HCT116 (cell line): Measurements from ENCODE around the gene THSD7A. TPM values are rescaled to one million over a fixed set of nuclear protein-coding genes. Genes with fewer than 3 reads are reported as not detected.

Source experiments
- ATAC-seq: fragments of 200-7000 bp; cut with Tn5 transposase; 2 replicates; pipeline ENCODE4 v1.9.1; 2020; ENCODE audit warnings: mild to moderate bottlenecking, moderate library complexity
- BruUV-seq: library from RNA; stranded (reverse); fragments of 400-500 nt; replicated peaks from 2 replicates; lab custom pipeline; 2021; lab: Mats Ljungman, UMichigan
- CTCF ChIA-PET: fragments of 300-600 bp; sonication (Branson Sonifier 250); formaldehyde crosslinking; loops from one replicate; lab custom pipeline; 2021; ENCODE audit warnings: antibody characterized with exemption; lab: Charles Lee
- POLR2A ChIA-PET: fragments of 300-600, 350-600 bp; sonication (Branson Sonifier 250); formaldehyde crosslinking; loops from one replicate; lab custom pipeline; 2021; ENCODE audit warnings: antibody characterized with exemption; lab: Charles Lee
- RAD21 ChIA-PET, 2 experiments: fragments of 300-600 bp; sonication (Branson Sonifier 250); formaldehyde crosslinking; loops; one replicate each; lab custom pipeline; 2023; ENCODE audit warnings: low total read pairs in 2 of 2; ENCODE audit not compliant: uncharacterized antibody in 2 of 2, unreplicated experiment in 2 of 2, low non-redundant PET in 1 of 2; lab: Charles Lee
- DNase-seq: peaks from one replicate; pipeline ENCODE4 v3.0.0-alpha.2; 2010; ENCODE audit warnings: low read depth, low spot score
- H2AFZ ChIP-seq: fragments of 200-600 bp; shearing (Covaris generic), sonication (generic); 2 replicates; pipeline ENCODE4 v1.6.1; 2017; ENCODE audit warnings: low read depth, mixed run types, mixed read lengths, antibody characterized with exemption, low read length; ENCODE audit not compliant: poor library complexity, severe bottlenecking
- H3K27ac ChIP-seq: 2 replicates; pipeline ENCODE4 v1.5.1; 2012; ENCODE audit warnings: low read depth, low read length
- H3K27me3 ChIP-seq: fragments of 200-600 bp; sonication (generic); 2 replicates; pipeline ENCODE4 v1.6.1; 2016; ENCODE audit warnings: mixed run types, low read length, mixed read lengths; ENCODE audit not compliant: insufficient read depth
- H3K36me3 ChIP-seq, 2 experiments: fragments of 200-500 bp in 1 of 2; fragments of 200-600 bp in 1 of 2; sonication (Bioruptor generic) in 1 of 2; sonication (generic) in 1 of 2; 2 replicates each; pipeline versions ENCODE4 v1.5.1 to v1.6.1; 2014 to 2016; ENCODE audit warnings: low read length in 2 of 2, inconsistent platforms in 1 of 2, mixed read lengths in 1 of 2, mixed run types in 1 of 2; ENCODE audit not compliant: insufficient read depth in 2 of 2, control insufficient read depth in 1 of 2
- H3K4me1 ChIP-seq, 2 experiments: fragments of 200-600 bp in 1 of 2; sonication (generic) in 1 of 2; 2 replicates each; pipeline versions ENCODE4 v1.5.1 to v1.6.1; 2012 to 2017; ENCODE audit warnings: low read length in 2 of 2, inconsistent platforms in 1 of 2, mild to moderate bottlenecking in 1 of 2, mixed read lengths in 1 of 2, mixed run types in 1 of 2, moderate library complexity in 1 of 2; ENCODE audit not compliant: insufficient read depth in 2 of 2, control insufficient read depth in 1 of 2
- H3K4me2 ChIP-seq: fragments of 200-600 bp; sonication (generic); 2 replicates; pipeline ENCODE4 v1.6.1; 2017; ENCODE audit warnings: mixed run types, low read length, mixed read lengths
- H3K4me3 ChIP-seq, 2 experiments: fragments of 200-600 bp in 1 of 2; sonication (generic) in 1 of 2; replicated peaks in 1 of 2; 2 replicates each; pipeline ENCODE4 v1.5.1; 2011 to 2016; ENCODE audit warnings: low read length in 2 of 2, control low read depth in 1 of 2, low read depth in 1 of 2, mild to moderate bottlenecking in 1 of 2, mixed read lengths in 1 of 2, mixed run types in 1 of 2
- H3K79me2 ChIP-seq: fragments of 200-600 bp; sonication (generic); 2 replicates; pipeline ENCODE4 v1.6.1; 2017; ENCODE audit warnings: mild to moderate bottlenecking, mixed run types, low read length, moderate library complexity, mixed read lengths; ENCODE audit not compliant: insufficient read depth
- H3K9ac ChIP-seq: fragments of 200-600 bp; sonication (generic); 2 replicates; pipeline ENCODE4 v1.6.1; 2016; ENCODE audit warnings: low read length, mixed read lengths
- H3K9me2 ChIP-seq: fragments of 200-600 bp; sonication (generic), shearing (Covaris generic); 2 replicates; pipeline ENCODE4 v1.6.1; 2017; ENCODE audit warnings: mixed run types, mild to moderate bottlenecking, moderate library complexity; ENCODE audit not compliant: insufficient read depth
- H3K9me3 ChIP-seq, 2 experiments: fragments of 200-500 bp in 1 of 2; fragments of 200-600 bp in 1 of 2; sonication (Bioruptor generic) in 1 of 2; sonication (generic) in 1 of 2; 2 replicates each; pipeline ENCODE4 v1.6.1; 2014 to 2017; ENCODE audit warnings: low read length in 2 of 2, mixed read lengths in 2 of 2, inconsistent platforms in 1 of 2, low read depth in 1 of 2, mild to moderate bottlenecking in 1 of 2, mixed run types in 1 of 2, moderate library complexity in 1 of 2; ENCODE audit not compliant: control insufficient read depth in 1 of 2, insufficient read depth in 1 of 2
- H4K20me1 ChIP-seq: fragments of 200-600 bp; sonication (generic), shearing (Covaris generic); 2 replicates; pipeline ENCODE4 v1.6.1; 2017; ENCODE audit warnings: mixed run types, mild to moderate bottlenecking, moderate library complexity; ENCODE audit not compliant: insufficient read depth
- ATF3 ChIP-seq: IDR thresholded peaks from 2 replicates; pipeline ENCODE4 v1.6.1; 2012
- CBX3 ChIP-seq: IDR thresholded peaks from 2 replicates; pipeline ENCODE4 v1.6.1; 2012; ENCODE audit warnings: low read depth
- CEBPB ChIP-seq: IDR thresholded peaks from 2 replicates; pipeline ENCODE4 v1.6.1; 2012; ENCODE audit warnings: low read depth
- EGR1 ChIP-seq: IDR thresholded peaks from 2 replicates; pipeline ENCODE4 v1.6.1; 2012; ENCODE audit warnings: low read depth
- EZH2phosphoT487 ChIP-seq: fragments of 200-600 bp; IDR thresholded peaks from 2 replicates; pipeline ENCODE4 v1.6.1; 2018; ENCODE audit warnings: antibody characterized with exemption, borderline replicate concordance
- FOSL1 ChIP-seq: IDR thresholded peaks from 2 replicates; pipeline ENCODE4 v1.6.1; 2012; ENCODE audit warnings: low read depth
- JUND ChIP-seq: IDR thresholded peaks from 2 replicates; pipeline ENCODE4 v1.6.1; 2012
- MAX ChIP-seq: IDR thresholded peaks from 2 replicates; pipeline ENCODE4 v1.6.1; 2012
- POLR2A ChIP-seq: IDR thresholded peaks from 2 replicates; pipeline ENCODE4 v1.7.0; 2011; ENCODE audit warnings: borderline replicate concordance; ENCODE audit not compliant: insufficient read depth, insufficient read length; ENCODE audit errors: extremely low read depth
- POLR2AphosphoS5 ChIP-seq: IDR thresholded peaks from 2 replicates; pipeline ENCODE4 v1.6.1; 2011; ENCODE audit warnings: mild to moderate bottlenecking, low read depth, low read length, moderate library complexity
- RAD21 ChIP-seq: IDR thresholded peaks from 2 replicates; pipeline ENCODE4 v1.6.1; 2012; ENCODE audit warnings: low read depth, mild to moderate bottlenecking
- SIN3A ChIP-seq: IDR thresholded peaks from 2 replicates; pipeline ENCODE4 v1.6.1; 2012; ENCODE audit warnings: low read depth
- SP1 ChIP-seq: IDR thresholded peaks from 2 replicates; pipeline ENCODE4 v1.6.1; 2012; ENCODE audit warnings: low read depth
- SRF ChIP-seq: IDR thresholded peaks from 2 replicates; pipeline ENCODE4 v1.6.1; 2012; ENCODE audit warnings: low read depth
- TCF7L2 ChIP-seq: IDR thresholded peaks from 2 replicates; pipeline ENCODE4 v1.7.0; 2011; ENCODE audit warnings: borderline replicate concordance, inconsistent platforms; ENCODE audit not compliant: insufficient read depth, insufficient read length; ENCODE audit errors: extremely low read depth
- YY1 ChIP-seq: IDR thresholded peaks from 2 replicates; pipeline ENCODE4 v1.6.1; 2011; ENCODE audit warnings: low read length, low read depth, moderate library complexity, mild to moderate bottlenecking; ENCODE audit not compliant: insufficient replicate concordance; ENCODE audit errors: extremely low read depth
- ZBTB33 ChIP-seq: IDR thresholded peaks from 2 replicates; pipeline ENCODE4 v1.6.1; 2011; ENCODE audit warnings: mild to moderate bottlenecking, low read length, moderate library complexity; ENCODE audit not compliant: insufficient replicate concordance; ENCODE audit errors: extremely low read depth
- ZNF274 ChIP-seq: fragments of 200-500 bp; sonication (Bioruptor generic); IDR thresholded peaks from 2 replicates; pipeline ENCODE4 v1.6.1; 2014; ENCODE audit warnings: mild to moderate bottlenecking, low read depth, low read length, inconsistent platforms
- intact Hi-C: fragments of 100-400 bp; cut with micrococcal nuclease; formaldehyde crosslinking; loops from 2 replicates; pipeline ENCODE4 v1.10.0; 2022
- total RNA-seq: library from RNA; stranded (reverse); gene quantifications from one replicate; pipeline ENCODE4 v1.2.1, GENCODE V29; 2021; ENCODE audit not compliant: unreplicated experiment
- TF ChIP-seq, protein P1 (sequence below): IDR thresholded peaks from 2 replicates; pipeline ENCODE4 v1.6.1; 2012; ENCODE audit warnings: low read depth
- TF ChIP-seq, protein P2 (sequence below), 3 experiments: fragments of 200-600 bp in 1 of 3; sonication (generic) in 1 of 3; IDR thresholded peaks in 2 of 3; conservative IDR thresholded peaks in 1 of 3; 2 replicates each; pipeline ENCODE4 v1.5.1; 2012 to 2017; ENCODE audit warnings: low read depth in 2 of 3, low read length in 2 of 3, antibody characterized with exemption in 1 of 3, borderline replicate concordance in 1 of 3, control low read depth in 1 of 3, mild to moderate bottlenecking in 1 of 3, mixed read lengths in 1 of 3, mixed run types in 1 of 3, moderate library complexity in 1 of 3; ENCODE audit not compliant: insufficient read depth in 1 of 3

THSD7A gene
- total RNA-seq, 1 experiment from 2014 or later = 0.05 TPM

- Histone ChIP-seq H3K27me3 (no peaks in the 10 kb centered on the region), H3K27ac (no peak overlapping the region), H3K9me3 (no peaks in the 10 kb centered on the region), H3K4me2 (no peak overlapping the region), H3K79me2 (no peaks in the 10 kb centered on the region), H3K4me3 (no peak overlapping the region), H3K36me3 (no peaks in the 10 kb centered on the region), H3K4me1 (no peaks in the 10 kb centered on the region), H3K9ac (no peak overlapping the region), H4K20me1 (no peaks in the 10 kb centered on the region)
- ATAC-seq = no peak
- ChIA-PET CTCF (no interaction called here), POLR2A (no interaction called here), RAD21 (no interaction called here)
- intact Hi-C loops = no loop called here
- BruUV-seq = no TSS peak
- DNase-seq = no peak
- TF ChIP-seq JUND = no peak
- no peak for TF ChIP-seq CBX3
- no peak for TF ChIP-seq MAX
- TF ChIP-seq ZBTB33 = no peak
- TF ChIP-seq EZH2phosphoT487 = no peak
- TF ChIP-seq TCF7L2 = no peak
- TF ChIP-seq POLR2A = no peak
- TF ChIP-seq SRF = no peak
- no peak for TF ChIP-seq ATF3
- TF ChIP-seq EGR1 = no peak
- TF ChIP-seq FOSL1 = no peak
- no peak for TF ChIP-seq YY1
- no peak for TF ChIP-seq ZNF274
- TF ChIP-seq, protein P1, sequence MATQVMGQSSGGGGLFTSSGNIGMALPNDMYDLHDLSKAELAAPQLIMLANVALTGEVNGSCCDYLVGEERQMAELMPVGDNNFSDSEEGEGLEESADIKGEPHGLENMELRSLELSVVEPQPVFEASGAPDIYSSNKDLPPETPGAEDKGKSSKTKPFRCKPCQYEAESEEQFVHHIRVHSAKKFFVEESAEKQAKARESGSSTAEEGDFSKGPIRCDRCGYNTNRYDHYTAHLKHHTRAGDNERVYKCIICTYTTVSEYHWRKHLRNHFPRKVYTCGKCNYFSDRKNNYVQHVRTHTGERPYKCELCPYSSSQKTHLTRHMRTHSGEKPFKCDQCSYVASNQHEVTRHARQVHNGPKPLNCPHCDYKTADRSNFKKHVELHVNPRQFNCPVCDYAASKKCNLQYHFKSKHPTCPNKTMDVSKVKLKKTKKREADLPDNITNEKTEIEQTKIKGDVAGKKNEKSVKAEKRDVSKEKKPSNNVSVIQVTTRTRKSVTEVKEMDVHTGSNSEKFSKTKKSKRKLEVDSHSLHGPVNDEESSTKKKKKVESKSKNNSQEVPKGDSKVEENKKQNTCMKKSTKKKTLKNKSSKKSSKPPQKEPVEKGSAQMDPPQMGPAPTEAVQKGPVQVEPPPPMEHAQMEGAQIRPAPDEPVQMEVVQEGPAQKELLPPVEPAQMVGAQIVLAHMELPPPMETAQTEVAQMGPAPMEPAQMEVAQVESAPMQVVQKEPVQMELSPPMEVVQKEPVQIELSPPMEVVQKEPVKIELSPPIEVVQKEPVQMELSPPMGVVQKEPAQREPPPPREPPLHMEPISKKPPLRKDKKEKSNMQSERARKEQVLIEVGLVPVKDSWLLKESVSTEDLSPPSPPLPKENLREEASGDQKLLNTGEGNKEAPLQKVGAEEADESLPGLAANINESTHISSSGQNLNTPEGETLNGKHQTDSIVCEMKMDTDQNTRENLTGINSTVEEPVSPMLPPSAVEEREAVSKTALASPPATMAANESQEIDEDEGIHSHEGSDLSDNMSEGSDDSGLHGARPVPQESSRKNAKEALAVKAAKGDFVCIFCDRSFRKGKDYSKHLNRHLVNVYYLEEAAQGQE = no peak
- no peak for TF ChIP-seq RAD21
- TF ChIP-seq SIN3A = no peak
- no peak for TF ChIP-seq CEBPB
- TF ChIP-seq POLR2AphosphoS5 = no peak
- TF ChIP-seq, protein P2, sequence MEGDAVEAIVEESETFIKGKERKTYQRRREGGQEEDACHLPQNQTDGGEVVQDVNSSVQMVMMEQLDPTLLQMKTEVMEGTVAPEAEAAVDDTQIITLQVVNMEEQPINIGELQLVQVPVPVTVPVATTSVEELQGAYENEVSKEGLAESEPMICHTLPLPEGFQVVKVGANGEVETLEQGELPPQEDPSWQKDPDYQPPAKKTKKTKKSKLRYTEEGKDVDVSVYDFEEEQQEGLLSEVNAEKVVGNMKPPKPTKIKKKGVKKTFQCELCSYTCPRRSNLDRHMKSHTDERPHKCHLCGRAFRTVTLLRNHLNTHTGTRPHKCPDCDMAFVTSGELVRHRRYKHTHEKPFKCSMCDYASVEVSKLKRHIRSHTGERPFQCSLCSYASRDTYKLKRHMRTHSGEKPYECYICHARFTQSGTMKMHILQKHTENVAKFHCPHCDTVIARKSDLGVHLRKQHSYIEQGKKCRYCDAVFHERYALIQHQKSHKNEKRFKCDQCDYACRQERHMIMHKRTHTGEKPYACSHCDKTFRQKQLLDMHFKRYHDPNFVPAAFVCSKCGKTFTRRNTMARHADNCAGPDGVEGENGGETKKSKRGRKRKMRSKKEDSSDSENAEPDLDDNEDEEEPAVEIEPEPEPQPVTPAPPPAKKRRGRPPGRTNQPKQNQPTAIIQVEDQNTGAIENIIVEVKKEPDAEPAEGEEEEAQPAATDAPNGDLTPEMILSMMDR (IDR thresholded peaks at IDR 0.05 in 2 of 3, conservative IDR thresholded peaks at IDR 0.05 in 1 of 3; ENCODE audit: borderline replicate concordance in 1 of 3, insufficient read depth in 1 of 3, low read depth in 2 of 3, low read length in 2 of 3) = no peak
- TF ChIP-seq SP1 = no peak
- TF ChIP-seq, all 23 proteins: peak for 0
- H3K9me2 ChIP-seq = no peaks in the 10 kb centered on the region
- no peak overlapping the region for H2AFZ ChIP-seq
Observed at GRCh38 chr7:11473807-11474424, 358.1 kb downstream of the THSD7A start.
